ENCODE results near the gene RACK1.
"Not testable (repeated sequence)": the region's sequence is repeated elsewhere in the genome, so short reads cannot be mapped to it uniquely, and the experiment has no call there.

DNA sequence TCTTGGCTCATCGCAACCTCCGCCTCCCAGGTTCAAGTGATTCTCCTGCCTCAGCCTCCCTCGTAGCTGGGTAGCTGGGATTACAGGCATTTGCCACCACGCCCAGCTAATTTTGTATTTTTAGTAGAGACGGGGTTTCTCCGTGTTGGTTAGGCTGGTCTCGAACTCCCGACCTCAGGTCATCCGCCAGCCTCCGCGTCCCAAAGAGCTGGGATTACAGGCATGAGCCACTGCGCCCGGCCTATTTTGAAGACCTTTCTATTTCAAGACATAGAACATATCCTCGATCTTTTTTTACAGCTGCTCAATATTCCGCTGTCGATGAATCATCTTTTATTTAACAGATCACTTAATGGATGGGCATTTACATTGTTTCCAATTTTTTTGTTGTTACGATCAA is 33.0 kb downstream of the RACK1 start:
- TF ChIP-seq POLR2AphosphoS5, CTCF, POLR2A (IDR thresholded peaks at IDR 0.05): not testable (repeated sequence)
